HG03060 (cell line): ENCODE data around the gene CHPF2.

Experiments
- ATAC-seq: cut with Tn5 transposase; IDR thresholded peaks from one replicate; pipeline ENCODE4 v1.9.1; 2021; ENCODE audit warnings: low read depth, moderate number of reproducible peaks; ENCODE audit not compliant: unreplicated experiment

The CHPF2 gene, protein sequence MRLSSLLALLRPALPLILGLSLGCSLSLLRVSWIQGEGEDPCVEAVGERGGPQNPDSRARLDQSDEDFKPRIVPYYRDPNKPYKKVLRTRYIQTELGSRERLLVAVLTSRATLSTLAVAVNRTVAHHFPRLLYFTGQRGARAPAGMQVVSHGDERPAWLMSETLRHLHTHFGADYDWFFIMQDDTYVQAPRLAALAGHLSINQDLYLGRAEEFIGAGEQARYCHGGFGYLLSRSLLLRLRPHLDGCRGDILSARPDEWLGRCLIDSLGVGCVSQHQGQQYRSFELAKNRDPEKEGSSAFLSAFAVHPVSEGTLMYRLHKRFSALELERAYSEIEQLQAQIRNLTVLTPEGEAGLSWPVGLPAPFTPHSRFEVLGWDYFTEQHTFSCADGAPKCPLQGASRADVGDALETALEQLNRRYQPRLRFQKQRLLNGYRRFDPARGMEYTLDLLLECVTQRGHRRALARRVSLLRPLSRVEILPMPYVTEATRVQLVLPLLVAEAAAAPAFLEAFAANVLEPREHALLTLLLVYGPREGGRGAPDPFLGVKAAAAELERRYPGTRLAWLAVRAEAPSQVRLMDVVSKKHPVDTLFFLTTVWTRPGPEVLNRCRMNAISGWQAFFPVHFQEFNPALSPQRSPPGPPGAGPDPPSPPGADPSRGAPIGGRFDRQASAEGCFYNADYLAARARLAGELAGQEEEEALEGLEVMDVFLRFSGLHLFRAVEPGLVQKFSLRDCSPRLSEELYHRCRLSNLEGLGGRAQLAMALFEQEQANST

DNA sequence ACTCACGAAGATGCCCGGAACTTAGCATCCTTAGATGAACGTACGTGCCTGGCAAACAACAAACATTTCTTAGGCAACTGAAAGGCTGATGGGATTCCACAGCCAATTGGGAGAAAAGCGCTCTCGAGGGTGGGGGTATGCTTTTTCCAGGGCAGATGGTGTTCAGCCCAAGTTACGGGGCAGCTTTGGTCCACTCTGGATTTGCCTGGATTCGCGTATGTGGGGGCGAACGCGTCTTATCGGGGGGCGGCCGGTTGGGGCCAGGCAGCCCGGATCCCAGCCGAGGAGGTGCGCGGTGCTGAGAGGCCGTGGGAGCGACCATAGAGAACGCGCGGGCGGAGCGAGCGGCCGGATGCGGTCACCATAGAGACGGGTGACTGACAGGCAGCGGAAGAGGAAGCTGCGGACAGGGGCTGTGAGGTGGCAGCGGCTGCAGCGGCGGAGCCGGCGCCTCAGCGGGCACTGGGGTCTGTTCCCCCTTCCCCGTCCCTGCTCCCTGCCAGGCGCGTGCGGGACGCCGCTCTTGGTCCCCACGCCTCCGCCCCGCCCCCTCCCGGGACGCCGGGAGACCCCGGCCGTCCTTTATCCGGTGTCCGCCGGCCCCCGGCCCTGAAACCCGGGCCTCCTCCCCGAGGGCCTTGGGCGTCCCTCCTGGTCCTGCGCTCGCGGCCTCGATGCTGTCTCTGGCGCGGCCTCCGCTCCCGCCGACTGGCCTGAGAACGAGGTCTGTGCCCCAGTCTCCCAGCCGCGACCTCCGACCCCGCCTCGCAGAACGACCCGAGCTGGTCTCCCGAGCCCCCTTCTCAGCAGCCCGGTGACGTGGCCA, at the start of gene CHPF2:
Gene CHPF2 (plus strand): TSS at position 393 of the 826 bp plus-strand sequence. CDS start 1,529 bp downstream, outside the sequence.
- ATAC-seq: peak; percentile 92

GRCh38 chr7:151185762-151186639, 46.3 kb upstream of the CHPF2 start:
- ATAC-seq: no peak

- no peak for ATAC-seq
Observed at GRCh38 chr7:151186640-151187408, 45.5 kb upstream of the CHPF2 start, which contains the start of gene ASB10. Gene ASB10, minus strand, starts transcription at chr7:151187250. Its CDS starts 120 bp downstream, at chr7:151187130.

- no peak for ATAC-seq
Observed at GRCh38 chr7:151187409-151188251, 44.7 kb upstream of the CHPF2 start.

DNA sequence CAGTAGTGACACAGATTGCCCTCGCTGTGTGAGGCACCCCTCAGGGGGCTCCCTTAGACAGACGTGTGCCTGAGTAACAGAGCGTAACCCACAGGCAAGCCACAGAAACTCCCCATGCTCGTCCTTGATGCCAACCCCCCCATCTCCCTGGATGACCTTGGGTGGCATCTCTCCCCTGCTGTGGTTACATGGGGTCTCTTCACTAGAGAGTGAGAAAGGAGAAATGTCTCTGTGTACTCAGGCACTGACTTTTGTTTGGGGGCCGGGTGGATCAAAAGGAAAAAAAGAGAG, 44.1 kb upstream of the CHPF2 start:
- no peak for ATAC-seq

GRCh38 chr7:151189038-151189437, 43.2 kb upstream of the CHPF2 start:
- ATAC-seq: no peak

GRCh38 chr7:151191544-151191943, 40.7 kb upstream of the CHPF2 start:
- no peak for ATAC-seq

DNA sequence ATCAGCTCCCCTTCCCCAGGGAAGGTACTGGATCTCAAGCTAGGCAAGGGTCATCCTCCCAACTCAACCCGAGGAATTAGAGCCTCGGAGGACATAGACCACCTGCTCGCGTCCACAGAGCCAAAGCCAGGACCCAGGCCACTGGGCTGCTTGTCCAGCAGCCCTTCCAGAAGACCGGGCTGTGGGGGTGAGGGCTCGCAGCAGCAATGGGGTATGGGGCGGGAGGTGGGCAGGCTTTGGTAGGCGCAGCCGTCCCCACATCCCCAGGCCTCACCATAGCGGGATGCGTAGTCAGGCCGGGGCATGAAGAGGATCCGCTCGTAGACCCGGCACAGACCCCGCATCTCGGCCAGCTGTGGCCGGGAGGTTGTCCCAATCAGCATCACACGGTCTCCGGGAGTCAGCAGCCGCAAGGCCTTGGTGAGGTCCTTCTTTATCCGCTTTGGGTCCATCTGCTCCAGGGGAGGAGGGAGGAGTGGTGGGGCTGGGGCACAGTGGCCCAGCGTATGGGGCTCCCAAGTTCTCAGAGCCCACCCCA, 40.2 kb upstream of the CHPF2 start:
- ATAC-seq: no peak

DNA sequence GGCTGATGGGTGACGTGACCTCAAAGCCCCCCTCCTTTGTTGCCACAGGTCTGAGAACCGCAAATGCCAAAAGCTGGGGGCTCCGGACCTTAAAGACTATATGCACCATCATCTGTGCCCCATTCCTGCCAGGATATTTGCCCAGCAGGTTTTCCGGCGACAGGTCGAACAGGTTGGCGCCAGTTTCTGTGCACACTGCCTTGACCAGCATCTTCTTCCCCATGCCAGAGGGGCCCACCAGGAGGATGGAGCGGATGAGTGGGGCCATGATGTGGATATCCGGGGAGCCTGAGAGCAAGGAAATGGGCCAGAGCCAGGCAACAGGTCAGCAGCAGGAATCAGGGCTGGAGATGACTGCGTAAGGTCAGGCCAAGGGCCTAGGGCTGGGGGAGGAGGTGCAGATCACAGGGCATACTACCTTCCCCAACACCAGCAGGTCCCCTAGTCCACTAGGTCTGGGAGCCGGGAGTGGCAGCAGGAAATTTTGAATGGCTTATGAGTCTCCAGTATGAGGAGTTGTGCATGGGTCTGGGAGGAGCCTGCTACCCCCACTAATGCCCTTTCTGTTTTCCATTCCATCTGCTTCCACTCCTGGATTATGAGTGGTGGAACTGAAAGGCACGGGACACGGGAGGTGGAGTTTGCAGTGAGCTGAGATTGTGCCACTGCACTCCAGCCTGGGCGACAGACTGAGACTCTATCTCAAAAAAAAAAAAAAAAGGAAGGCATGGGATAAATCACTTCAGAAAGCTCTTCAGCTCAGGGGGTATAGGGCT, 38.9 kb upstream of the CHPF2 start:
- ATAC-seq: no peak

DNA sequence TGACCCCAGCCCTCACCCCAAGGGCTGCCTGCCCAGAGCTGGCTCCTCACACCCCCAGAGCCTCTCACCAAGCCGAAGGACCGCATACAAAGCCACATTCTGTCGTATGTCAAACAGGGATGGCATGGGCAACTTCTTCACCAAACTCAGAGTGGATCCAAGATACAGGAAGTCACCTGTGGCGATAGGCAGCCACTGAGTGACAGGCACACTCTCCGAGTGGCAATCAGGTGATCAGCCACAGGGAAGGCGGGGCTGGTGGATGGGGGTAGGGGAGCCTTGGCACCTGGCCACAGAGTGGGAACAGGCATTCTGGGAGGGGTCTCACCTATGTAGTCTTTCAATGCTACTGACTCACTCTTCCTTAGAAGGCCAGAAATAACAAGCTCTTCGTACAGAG, 38.1 kb upstream of the CHPF2 start:
- no peak for ATAC-seq

DNA sequence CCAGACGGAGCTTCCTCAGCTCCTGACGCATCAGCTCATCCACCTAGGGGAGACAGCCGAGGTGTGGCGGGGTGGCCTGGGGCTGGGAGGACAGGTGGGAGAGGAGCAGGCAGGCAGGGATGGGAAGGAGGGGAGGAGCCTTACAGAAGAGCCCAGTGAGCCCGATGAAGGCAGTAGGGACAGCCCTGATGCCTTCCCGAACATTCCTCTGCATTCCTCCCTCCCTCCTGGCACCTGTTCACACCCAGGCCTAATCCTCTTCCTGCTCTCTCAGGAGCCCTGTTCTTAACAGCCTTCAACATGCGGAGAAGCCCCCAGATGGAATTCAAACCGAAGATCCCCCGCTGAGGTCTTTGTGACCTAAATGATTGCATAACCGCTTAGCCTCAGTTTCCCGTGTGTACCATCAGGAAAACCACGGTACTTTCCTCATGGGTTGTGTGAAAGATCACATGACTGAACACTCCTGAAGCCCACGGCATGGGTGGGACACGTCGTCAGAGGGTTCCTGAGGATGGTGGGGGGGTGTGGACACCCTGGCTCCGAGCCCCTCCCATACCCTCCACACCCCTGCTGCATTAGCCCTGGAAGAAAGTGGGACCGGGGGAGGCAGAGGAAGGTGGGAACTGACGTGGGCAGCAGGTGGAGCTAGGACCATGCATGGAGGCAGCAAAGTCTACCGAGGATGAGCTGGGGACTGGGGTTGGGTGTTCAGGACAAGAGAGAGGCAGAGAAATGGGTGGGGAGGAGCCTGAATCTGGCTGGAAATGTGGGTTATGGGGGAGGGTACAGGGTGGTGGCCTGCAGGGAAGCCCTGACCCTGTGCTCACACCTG, 36.5 kb upstream of the CHPF2 start:
- ATAC-seq: no peak

- ATAC-seq: no peak
Observed at GRCh38 chr7:151197932-151198331, 34.4 kb upstream of the CHPF2 start.

DNA sequence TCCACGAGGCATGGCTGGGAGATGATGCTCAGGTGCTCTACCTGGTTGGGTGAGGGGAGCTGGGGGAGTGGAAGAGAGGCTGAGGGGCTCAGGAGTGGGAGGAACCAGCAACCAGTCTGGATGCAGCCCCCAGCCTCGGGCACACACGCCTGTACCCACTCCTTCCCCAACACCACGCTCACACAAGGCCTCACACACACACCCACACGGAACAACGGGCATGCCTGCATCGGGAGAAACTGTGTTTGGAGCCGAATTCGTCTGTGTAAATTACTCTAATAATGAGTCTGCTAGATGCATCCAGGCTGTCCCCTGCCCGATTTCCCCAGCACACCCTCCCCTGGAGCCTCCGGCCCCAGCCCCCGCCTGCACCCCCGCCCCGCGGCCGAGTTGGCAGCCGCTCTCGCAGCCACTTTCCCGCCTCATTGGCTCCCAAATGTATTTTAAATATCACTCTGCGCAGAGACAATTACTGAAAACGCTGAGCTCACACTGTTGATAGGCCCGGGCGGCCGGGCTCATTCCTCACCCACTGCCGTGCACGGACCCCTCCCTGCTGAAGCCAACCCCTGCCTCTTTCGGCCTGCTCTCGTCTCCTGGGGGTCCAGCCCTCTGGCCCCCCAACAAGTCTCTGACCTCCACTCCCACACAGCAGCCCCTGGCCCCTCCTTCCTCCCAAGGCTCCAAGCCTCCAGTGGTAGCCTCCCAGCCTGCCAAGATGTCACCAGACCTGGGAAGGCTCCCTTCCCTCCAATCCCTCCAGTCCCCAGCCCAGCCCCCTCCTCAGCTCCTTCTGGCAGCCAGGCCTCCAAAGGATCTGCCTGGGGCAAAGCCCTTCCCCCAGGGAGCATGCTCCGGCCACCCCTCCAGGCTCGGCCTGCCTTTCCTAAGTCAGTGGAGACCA, 33.1 kb upstream of the CHPF2 start:
- ATAC-seq: no peak

DNA sequence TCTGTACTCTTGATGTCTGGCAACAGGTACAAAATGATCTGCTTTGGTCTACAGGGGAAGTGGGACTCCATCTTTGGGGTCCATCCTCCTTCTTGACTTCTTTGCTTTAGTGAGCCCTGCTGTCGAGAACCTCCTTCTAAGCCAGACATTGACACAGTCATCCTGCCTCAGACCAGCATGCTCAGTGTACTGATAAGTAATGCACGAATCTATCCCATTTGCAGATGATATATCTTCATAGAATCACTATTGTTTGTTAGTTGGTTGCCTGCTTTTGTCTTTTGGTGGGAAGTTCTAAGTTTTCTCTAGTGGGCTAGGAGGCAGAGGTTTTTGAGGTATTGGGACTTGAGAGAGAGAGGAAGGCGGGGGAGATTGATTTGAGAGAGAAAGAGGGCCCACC, 30.9 kb upstream of the CHPF2 start:
- no peak for ATAC-seq

GRCh38 chr7:151201751-151202150, 30.5 kb upstream of the CHPF2 start:
- ATAC-seq: no peak

GRCh38 chr7:151202836-151203235, 29.4 kb upstream of the CHPF2 start:
- ATAC-seq: no peak
